GM23338 (cell line): ENCODE measurements around the gene STAT5B. TPM values are rescaled to one million over a fixed set of nuclear protein-coding genes. Genes with fewer than 3 reads are reported as not detected.

Source experiments
- ATAC-seq: fragments of 200-7000 bp; cut with Tn5 transposase; 3 replicates; pipeline ENCODE4 v1.9.1; 2020
- DNase-seq: peaks from one replicate; pipeline ENCODE4 v3.0.0-alpha.2; 2015; ENCODE audit warnings: low spot score
- H2AFZ ChIP-seq: fragments of 200-600 bp; sonication (generic); 2 replicates; pipeline ENCODE4 v1.8.0; 2016; ENCODE audit warnings: antibody characterized with exemption, mild to moderate bottlenecking, moderate library complexity
- H3F3A ChIP-seq: fragments of 200-600 bp; sonication (generic); replicated peaks from 2 replicates; pipeline ENCODE4 v1.8.0; 2017; ENCODE audit warnings: antibody characterized with exemption, mixed run types, low read depth
- H3K27ac ChIP-seq: fragments of 200-600 bp; sonication (generic); 2 replicates; pipeline ENCODE4 v1.6.1; 2016; ENCODE audit warnings: low read depth
- H3K27me3 ChIP-seq: fragments of 200-600 bp; sonication (generic); 2 replicates; pipeline ENCODE4 v1.8.0; 2016; ENCODE audit warnings: mild to moderate bottlenecking, mixed run types, moderate library complexity; ENCODE audit not compliant: insufficient read depth
- H3K36me3 ChIP-seq: fragments of 200-600 bp; sonication (generic); 2 replicates; pipeline ENCODE4 v1.8.0; 2016; ENCODE audit warnings: mild to moderate bottlenecking; ENCODE audit not compliant: insufficient read depth
- H3K4me1 ChIP-seq: fragments of 200-600 bp; sonication (generic); 2 replicates; pipeline ENCODE4 v1.8.0; 2016; ENCODE audit warnings: mild to moderate bottlenecking, moderate library complexity; ENCODE audit not compliant: insufficient read depth
- H3K4me2 ChIP-seq: fragments of 200-600 bp; sonication (generic); 2 replicates; pipeline ENCODE4 v1.7.1; 2017; ENCODE audit warnings: mixed run types
- H3K4me3 ChIP-seq: fragments of 200-600 bp; sonication (generic); 2 replicates; pipeline ENCODE4 v1.6.1; 2016; ENCODE audit warnings: mixed run types
- H3K79me2 ChIP-seq: fragments of 200-600 bp; sonication (generic); replicated peaks from 2 replicates; pipeline ENCODE4 v1.8.0; 2017; ENCODE audit warnings: mild to moderate bottlenecking; ENCODE audit not compliant: insufficient read depth
- H3K9me2 ChIP-seq: fragments of 200-600 bp; sonication (generic); 2 replicates; pipeline ENCODE4 v1.8.0; 2017; ENCODE audit not compliant: insufficient read depth
- H4K20me1 ChIP-seq: fragments of 200-600 bp; sonication (generic); replicated peaks from 2 replicates; pipeline ENCODE4 v1.8.0; 2017; ENCODE audit warnings: mild to moderate bottlenecking; ENCODE audit not compliant: insufficient read depth
- H3K27ac Mint-ChIP-seq: 2 replicates; pipeline ENCODE4 v1.8.0; 2020; ENCODE audit warnings: inconsistent platforms, mild to moderate bottlenecking, moderate library complexity, mixed read lengths
- H3K27me3 Mint-ChIP-seq: 3 replicates; pipeline ENCODE4 v1.8.0; 2022; ENCODE audit warnings: low read depth, mild to moderate bottlenecking, moderate library complexity, mixed read lengths, inconsistent platforms; ENCODE audit not compliant: insufficient read depth, poor library complexity
- H3K36me3 Mint-ChIP-seq: 3 replicates; pipeline ENCODE4 v1.8.0; 2021; ENCODE audit warnings: low read depth, mild to moderate bottlenecking, inconsistent platforms, moderate library complexity, mixed read lengths
- H3K4me1 Mint-ChIP-seq: 3 replicates; pipeline ENCODE4 v1.8.0; 2020; ENCODE audit warnings: mild to moderate bottlenecking, inconsistent platforms, mixed read lengths
- H3K4me3 Mint-ChIP-seq: 3 replicates; pipeline ENCODE4 v1.8.0; 2021; ENCODE audit warnings: moderate library complexity, mild to moderate bottlenecking, inconsistent platforms, mixed read lengths
- H3K9me3 Mint-ChIP-seq: 3 replicates; pipeline ENCODE4 v1.8.0; 2020; ENCODE audit warnings: moderate library complexity, mild to moderate bottlenecking, inconsistent platforms, mixed read lengths
- CREB1 ChIP-seq: fragments of 250-450 bp; sonication (Bioruptor Pico); IDR thresholded peaks from 2 replicates; pipeline ENCODE4 v1.5.0; 2020; ENCODE audit warnings: low read depth, mild to moderate bottlenecking, moderate library complexity
- CTCF ChIP-seq, 2 experiments: fragments of 200-600 bp in 1 of 2; sonication (generic) in 1 of 2; conservative IDR thresholded peaks; 2 replicates each; pipeline versions ENCODE4 v1.5.1 to v1.6.1; 2016 to 2017; ENCODE audit warnings: antibody characterized with exemption in 2 of 2, low read depth in 2 of 2, mild to moderate bottlenecking in 2 of 2, moderate library complexity in 1 of 2
- EZH2 ChIP-seq: fragments of 200-600 bp; sonication (generic); IDR thresholded peaks from one replicate; pipeline ENCODE4 v1.8.0; 2017; ENCODE audit warnings: antibody characterized with exemption, mild to moderate bottlenecking, low read depth; ENCODE audit not compliant: unreplicated experiment
- JUNB ChIP-seq: IDR thresholded peaks from one replicate; pipeline ENCODE4 v1.6.1; 2016; ENCODE audit warnings: antibody characterized with exemption; ENCODE audit not compliant: unreplicated experiment
- NANOG ChIP-seq: IDR thresholded peaks from 2 replicates; pipeline ENCODE4 v1.6.1; 2016; ENCODE audit warnings: antibody characterized with exemption, borderline replicate concordance
- POLR2AphosphoS5 ChIP-seq: IDR thresholded peaks from 2 replicates; pipeline ENCODE4 v1.6.1; 2016; ENCODE audit warnings: antibody characterized with exemption, low read depth
- STAT1 ChIP-seq: IDR thresholded peaks from one replicate; pipeline ENCODE4 v1.6.1; 2016; ENCODE audit warnings: antibody characterized with exemption; ENCODE audit not compliant: unreplicated experiment
- ZNF114 ChIP-seq: fragments of 250-450 bp; sonication (Bioruptor Pico); IDR thresholded peaks from 2 replicates; pipeline ENCODE4 v1.5.0; 2020; ENCODE audit warnings: mild to moderate bottlenecking, moderate library complexity
- ZNF331 ChIP-seq: fragments of 250-450 bp; sonication (Bioruptor Pico); IDR thresholded peaks from 2 replicates; pipeline ENCODE4 v1.5.0; 2020; ENCODE audit warnings: low read depth, mild to moderate bottlenecking, moderate library complexity
- polyA plus RNA-seq: library from polyadenylated mRNA; unstranded; fragments of >200 nt; fragmentation: Nextera tagmentation; extraction: Ambion mirVana; gene quantifications from 2 replicates; pipeline ENCODE4 v1.2.1, GENCODE V29; 2016
- total RNA-seq: library from RNA; depleted of rRNA; stranded (reverse); fragments of >200 nt; shearing (Covaris generic); gene quantifications from 2 replicates; pipeline ENCODE4 v1.2.3, GENCODE V29; 2014
- TF ChIP-seq, protein P1 (sequence below): IDR thresholded peaks from 2 replicates; pipeline ENCODE4 v1.6.1; 2016; ENCODE audit warnings: antibody characterized with exemption
- TF ChIP-seq, protein P2 (sequence below): fragments of 250-450 bp; sonication (Bioruptor Pico); IDR thresholded peaks from 2 replicates; pipeline ENCODE4 v1.5.0; 2020; ENCODE audit warnings: mild to moderate bottlenecking, moderate library complexity

The STAT5B gene
- total and polyA plus RNA-seq, 2 experiments from 2014 or later = 13.9 to 60.5 TPM

GRCh38 chr17:42166196-42166763, 109.9 kb downstream of the STAT5B start (continued):
- TF ChIP-seq CTCF (conservative IDR thresholded peaks at IDR 0.05; ENCODE audit: low read depth in 2 of 2) (no peak), NANOG (no peak)

DNA sequence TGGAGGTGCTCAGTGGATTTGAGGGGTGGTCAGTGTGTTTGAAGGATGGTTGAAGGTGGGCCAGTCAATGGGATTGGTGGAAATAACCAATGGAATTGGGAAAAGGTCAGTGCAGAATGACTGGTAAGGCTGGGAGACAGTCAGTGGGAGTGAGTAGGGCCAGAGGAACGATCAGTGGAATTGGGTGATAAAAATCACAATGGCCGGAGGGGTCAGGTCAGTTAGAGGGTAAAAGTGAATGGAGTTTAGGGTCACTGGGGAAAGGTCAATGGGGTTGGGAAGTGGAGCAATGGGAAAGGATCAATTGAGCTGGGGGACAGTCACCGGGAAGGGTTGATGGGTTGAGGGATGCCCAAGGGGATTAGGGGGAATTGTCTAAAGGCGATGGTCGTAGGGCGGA, 110.4 kb downstream of the STAT5B start:
- no peak for DNase-seq
- peaks cover 16% of the 10 kb centered on the region for H3K27me3 Mint-ChIP-seq
- no peak overlapping the region for H3K27ac ChIP-seq
- H3K4me3 ChIP-seq = no peak overlapping the region
- no peaks in the 10 kb centered on the region; the same call in 1 of the 2 replicates for H4K20me1 ChIP-seq
- no peak overlapping the region for H3K4me2 ChIP-seq
- ATAC-seq = no peak
- no peak overlapping the region for H3K27ac Mint-ChIP-seq
- H3K4me1 ChIP-seq = no peaks in the 10 kb centered on the region; the same call in 1 of the 2 replicates
- no peaks in the 10 kb centered on the region for H3K36me3 ChIP-seq
- peaks cover 4% of the 10 kb centered on the region for H3K4me1 Mint-ChIP-seq
- H2AFZ ChIP-seq = no peak overlapping the region
- H3K9me3 Mint-ChIP-seq = no peaks in the 10 kb centered on the region
- H3F3A ChIP-seq = no peaks in the 10 kb centered on the region
- H3K9me2 ChIP-seq = no peaks in the 10 kb centered on the region
- H3K79me2 ChIP-seq = no peaks in the 10 kb centered on the region
- no peaks in the 10 kb centered on the region for H3K36me3 Mint-ChIP-seq
- H3K27me3 ChIP-seq = no peaks in the 10 kb centered on the region
- H3K4me3 Mint-ChIP-seq = no peak overlapping the region
- TF ChIP-seq EZH2 (no peak), JUNB (no peak), STAT1 (no peak), ZNF331 (CRISPR knock-in tag) (no peak), ZNF114 (no peak), POLR2AphosphoS5 (no peak), NANOG (no peak), CREB1 (CRISPR knock-in tag) (no peak), CTCF (conservative IDR thresholded peaks at IDR 0.05; ENCODE audit: low read depth in 2 of 2) (no peak)
- TF ChIP-seq, protein P1, sequence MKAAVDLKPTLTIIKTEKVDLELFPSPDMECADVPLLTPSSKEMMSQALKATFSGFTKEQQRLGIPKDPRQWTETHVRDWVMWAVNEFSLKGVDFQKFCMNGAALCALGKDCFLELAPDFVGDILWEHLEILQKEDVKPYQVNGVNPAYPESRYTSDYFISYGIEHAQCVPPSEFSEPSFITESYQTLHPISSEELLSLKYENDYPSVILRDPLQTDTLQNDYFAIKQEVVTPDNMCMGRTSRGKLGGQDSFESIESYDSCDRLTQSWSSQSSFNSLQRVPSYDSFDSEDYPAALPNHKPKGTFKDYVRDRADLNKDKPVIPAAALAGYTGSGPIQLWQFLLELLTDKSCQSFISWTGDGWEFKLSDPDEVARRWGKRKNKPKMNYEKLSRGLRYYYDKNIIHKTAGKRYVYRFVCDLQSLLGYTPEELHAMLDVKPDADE = no peak
- TF ChIP-seq, protein P2, sequence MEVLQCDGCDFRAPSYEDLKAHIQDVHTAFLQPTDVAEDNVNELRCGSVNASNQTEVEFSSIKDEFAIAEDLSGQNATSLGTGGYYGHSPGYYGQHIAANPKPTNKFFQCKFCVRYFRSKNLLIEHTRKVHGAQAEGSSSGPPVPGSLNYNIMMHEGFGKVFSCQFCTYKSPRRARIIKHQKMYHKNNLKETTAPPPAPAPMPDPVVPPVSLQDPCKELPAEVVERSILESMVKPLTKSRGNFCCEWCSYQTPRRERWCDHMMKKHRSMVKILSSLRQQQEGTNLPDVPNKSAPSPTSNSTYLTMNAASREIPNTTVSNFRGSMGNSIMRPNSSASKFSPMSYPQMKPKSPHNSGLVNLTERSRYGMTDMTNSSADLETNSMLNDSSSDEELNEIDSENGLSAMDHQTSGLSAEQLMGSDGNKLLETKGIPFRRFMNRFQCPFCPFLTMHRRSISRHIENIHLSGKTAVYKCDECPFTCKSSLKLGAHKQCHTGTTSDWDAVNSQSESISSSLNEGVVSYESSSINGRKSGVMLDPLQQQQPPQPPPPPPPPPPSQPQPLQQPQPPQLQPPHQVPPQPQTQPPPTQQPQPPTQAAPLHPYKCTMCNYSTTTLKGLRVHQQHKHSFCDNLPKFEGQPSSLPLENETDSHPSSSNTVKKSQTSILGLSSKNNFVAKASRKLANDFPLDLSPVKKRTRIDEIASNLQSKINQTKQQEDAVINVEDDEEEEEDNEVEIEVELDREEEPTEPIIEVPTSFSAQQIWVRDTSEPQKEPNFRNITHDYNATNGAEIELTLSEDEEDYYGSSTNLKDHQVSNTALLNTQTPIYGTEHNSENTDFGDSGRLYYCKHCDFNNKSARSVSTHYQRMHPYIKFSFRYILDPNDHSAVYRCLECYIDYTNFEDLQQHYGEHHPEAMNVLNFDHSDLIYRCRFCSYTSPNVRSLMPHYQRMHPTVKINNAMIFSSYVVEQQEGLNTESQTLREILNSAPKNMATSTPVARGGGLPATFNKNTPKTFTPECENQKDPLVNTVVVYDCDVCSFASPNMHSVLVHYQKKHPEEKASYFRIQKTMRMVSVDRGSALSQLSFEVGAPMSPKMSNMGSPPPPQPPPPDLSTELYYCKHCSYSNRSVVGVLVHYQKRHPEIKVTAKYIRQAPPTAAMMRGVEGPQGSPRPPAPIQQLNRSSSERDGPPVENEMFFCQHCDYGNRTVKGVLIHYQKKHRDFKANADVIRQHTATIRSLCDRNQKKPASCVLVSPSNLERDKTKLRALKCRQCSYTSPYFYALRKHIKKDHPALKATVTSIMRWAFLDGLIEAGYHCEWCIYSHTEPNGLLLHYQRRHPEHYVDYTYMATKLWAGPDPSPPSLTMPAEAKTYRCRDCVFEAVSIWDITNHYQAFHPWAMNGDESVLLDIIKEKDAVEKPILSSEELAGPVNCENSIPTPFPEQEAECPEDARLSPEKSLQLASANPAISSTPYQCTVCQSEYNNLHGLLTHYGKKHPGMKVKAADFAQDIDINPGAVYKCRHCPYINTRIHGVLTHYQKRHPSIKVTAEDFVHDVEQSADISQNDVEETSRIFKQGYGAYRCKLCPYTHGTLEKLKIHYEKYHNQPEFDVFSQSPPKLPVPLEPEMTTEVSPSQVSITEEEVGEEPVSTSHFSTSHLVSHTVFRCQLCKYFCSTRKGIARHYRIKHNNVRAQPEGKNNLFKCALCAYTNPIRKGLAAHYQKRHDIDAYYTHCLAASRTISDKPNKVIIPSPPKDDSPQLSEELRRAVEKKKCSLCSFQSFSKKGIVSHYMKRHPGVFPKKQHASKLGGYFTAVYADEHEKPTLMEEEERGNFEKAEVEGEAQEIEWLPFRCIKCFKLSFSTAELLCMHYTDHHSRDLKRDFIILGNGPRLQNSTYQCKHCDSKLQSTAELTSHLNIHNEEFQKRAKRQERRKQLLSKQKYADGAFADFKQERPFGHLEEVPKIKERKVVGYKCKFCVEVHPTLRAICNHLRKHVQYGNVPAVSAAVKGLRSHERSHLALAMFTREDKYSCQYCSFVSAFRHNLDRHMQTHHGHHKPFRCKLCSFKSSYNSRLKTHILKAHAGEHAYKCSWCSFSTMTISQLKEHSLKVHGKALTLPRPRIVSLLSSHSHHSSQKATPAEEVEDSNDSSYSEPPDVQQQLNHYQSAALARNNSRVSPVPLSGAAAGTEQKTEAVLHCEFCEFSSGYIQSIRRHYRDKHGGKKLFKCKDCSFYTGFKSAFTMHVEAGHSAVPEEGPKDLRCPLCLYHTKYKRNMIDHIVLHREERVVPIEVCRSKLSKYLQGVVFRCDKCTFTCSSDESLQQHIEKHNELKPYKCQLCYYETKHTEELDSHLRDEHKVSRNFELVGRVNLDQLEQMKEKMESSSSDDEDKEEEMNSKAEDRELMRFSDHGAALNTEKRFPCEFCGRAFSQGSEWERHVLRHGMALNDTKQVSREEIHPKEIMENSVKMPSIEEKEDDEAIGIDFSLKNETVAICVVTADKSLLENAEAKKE (CRISPR knock-in tag) = no peak
